ENCODE results near the gene FBXO41. TPM values are rescaled to one million over a fixed set of nuclear protein-coding genes. Genes with fewer than 3 reads are reported as not detected.

Gene FBXO41
- total RNA-seq, 3 donors from 2014 or later, result 1.6 to 4.0 (median 3.9) TPM

DNA sequence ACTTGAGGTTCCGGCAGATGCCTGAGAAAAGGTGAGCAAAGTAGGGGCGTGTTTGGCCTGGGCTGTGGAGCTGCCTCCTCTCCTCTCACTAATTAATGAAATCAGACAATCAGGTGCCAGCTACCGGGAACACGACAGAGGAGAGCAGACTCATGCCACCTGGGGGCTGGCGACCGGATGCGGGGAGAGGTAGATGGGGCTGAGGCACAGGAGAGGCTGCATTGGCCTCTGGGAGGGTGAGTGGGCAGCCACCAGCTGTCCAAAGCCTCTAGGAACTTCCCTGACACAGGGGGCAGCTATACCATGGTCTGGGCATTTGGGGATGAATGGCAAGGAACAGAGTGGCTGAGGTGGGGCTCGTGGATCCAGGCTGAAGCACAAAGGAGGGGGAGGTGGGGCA is 25.0 kb downstream of the FBXO41 start:
- Histone ChIP-seq H3K9me3 (no peaks in the 10 kb centered on the region), H3K27ac (no peak overlapping the region), H3K36me3 (no peaks in the 10 kb centered on the region), H3K4me1 (no peaks in the 10 kb centered on the region), H3K27me3 (no peaks in the 10 kb centered on the region), H3K4me3 (no peak overlapping the region)
- TF ChIP-seq POLR2A (IDR thresholded peaks at IDR 0.05) (no peak), POLR2AphosphoS5 (IDR thresholded peaks at IDR 0.05) (no peak)
- TF ChIP-seq, protein P1, sequence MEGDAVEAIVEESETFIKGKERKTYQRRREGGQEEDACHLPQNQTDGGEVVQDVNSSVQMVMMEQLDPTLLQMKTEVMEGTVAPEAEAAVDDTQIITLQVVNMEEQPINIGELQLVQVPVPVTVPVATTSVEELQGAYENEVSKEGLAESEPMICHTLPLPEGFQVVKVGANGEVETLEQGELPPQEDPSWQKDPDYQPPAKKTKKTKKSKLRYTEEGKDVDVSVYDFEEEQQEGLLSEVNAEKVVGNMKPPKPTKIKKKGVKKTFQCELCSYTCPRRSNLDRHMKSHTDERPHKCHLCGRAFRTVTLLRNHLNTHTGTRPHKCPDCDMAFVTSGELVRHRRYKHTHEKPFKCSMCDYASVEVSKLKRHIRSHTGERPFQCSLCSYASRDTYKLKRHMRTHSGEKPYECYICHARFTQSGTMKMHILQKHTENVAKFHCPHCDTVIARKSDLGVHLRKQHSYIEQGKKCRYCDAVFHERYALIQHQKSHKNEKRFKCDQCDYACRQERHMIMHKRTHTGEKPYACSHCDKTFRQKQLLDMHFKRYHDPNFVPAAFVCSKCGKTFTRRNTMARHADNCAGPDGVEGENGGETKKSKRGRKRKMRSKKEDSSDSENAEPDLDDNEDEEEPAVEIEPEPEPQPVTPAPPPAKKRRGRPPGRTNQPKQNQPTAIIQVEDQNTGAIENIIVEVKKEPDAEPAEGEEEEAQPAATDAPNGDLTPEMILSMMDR (IDR thresholded peaks at IDR 0.05), result no peak
- intact Hi-C loops (cut with DNase I; ENCODE audit: low total_unique reads), result no loop called here
- no peak for DNase-seq (ENCODE audit: low spot score in 2 of 2)

DNA sequence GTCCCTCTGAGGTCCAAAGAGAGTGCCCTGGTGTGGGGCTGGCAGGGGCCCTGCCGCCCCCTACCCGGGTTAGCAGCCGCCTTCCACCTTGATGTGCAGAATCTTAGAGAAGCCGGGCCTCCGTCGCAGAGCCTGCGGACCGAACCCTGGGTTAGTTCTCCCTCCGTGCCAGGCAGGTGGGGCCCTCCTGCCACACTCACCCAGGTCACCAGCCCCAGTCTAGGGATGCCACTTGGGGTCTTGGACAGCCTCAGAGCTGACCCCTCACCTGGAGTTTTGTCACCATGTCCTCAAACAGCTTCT is 25.4 kb downstream of the FBXO41 start:
- DNase-seq (ENCODE audit: low spot score in 2 of 2), result no peak
- H3K27ac ChIP-seq, result no peak overlapping the region
- no peak overlapping the region for H3K4me3 ChIP-seq
- no peaks in the 10 kb centered on the region for H3K36me3 ChIP-seq
- intact Hi-C loops (cut with DNase I; ENCODE audit: low total_unique reads), result no loop called here
- TF ChIP-seq, protein P1 (IDR thresholded peaks at IDR 0.05), result no peak
- TF ChIP-seq POLR2AphosphoS5 (IDR thresholded peaks at IDR 0.05) (no peak), POLR2A (IDR thresholded peaks at IDR 0.05) (no peak)
- no peaks in the 10 kb centered on the region for H3K9me3 ChIP-seq
- no peaks in the 10 kb centered on the region for H3K27me3 ChIP-seq
- H3K4me1 ChIP-seq, result no peaks in the 10 kb centered on the region

DNA sequence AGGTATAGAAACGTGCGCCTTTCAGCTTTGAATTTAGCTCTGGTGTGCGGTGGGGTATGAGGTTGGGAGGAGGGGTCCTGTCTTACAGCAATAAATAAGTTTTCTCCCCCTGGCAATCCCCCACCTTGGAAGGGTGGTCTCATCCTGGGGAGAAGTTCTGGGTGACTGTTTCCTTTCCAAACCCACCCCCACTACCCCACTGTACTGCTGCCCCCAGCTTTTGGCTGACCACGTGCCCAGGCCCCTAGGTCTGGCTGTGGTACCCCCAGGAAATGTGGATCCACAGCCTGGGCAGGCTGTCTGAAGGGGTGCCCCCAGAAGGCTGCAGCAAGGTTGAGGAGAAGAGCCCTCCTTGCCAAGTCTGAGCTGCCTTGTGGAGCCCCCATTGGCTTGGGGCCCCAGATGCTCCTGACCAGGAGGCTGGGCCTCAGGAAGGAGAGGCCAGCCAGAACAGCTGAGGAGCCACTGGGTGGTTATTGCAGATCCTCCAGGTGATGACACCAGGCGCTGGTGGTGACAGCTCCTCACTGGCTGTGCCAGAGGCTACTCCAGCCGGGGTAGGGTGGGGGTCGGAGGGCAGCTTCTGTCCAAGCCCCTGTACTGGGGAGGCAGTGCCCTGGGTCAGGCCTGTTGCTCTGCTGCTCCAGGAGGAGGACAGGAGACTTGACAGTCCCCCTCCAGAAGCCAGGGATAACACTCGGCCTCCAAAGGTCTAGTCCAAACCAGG is 25.9 kb downstream of the FBXO41 start:
- H3K4me3 ChIP-seq, result no peak overlapping the region
- H3K36me3 ChIP-seq, result no peaks in the 10 kb centered on the region
- DNase-seq (ENCODE audit: low spot score in 2 of 2), result no peak
- H3K27ac ChIP-seq, result no peak overlapping the region
- intact Hi-C loops (cut with DNase I; ENCODE audit: low total_unique reads), result no loop called here
- no peaks in the 10 kb centered on the region for H3K9me3 ChIP-seq
- H3K27me3 ChIP-seq, result no peaks in the 10 kb centered on the region
- no peaks in the 10 kb centered on the region for H3K4me1 ChIP-seq
- TF ChIP-seq POLR2A (IDR thresholded peaks at IDR 0.05) (no peak), POLR2AphosphoS5 (IDR thresholded peaks at IDR 0.05) (no peak)
- TF ChIP-seq, protein P1 (IDR thresholded peaks at IDR 0.05), result no peak

DNA sequence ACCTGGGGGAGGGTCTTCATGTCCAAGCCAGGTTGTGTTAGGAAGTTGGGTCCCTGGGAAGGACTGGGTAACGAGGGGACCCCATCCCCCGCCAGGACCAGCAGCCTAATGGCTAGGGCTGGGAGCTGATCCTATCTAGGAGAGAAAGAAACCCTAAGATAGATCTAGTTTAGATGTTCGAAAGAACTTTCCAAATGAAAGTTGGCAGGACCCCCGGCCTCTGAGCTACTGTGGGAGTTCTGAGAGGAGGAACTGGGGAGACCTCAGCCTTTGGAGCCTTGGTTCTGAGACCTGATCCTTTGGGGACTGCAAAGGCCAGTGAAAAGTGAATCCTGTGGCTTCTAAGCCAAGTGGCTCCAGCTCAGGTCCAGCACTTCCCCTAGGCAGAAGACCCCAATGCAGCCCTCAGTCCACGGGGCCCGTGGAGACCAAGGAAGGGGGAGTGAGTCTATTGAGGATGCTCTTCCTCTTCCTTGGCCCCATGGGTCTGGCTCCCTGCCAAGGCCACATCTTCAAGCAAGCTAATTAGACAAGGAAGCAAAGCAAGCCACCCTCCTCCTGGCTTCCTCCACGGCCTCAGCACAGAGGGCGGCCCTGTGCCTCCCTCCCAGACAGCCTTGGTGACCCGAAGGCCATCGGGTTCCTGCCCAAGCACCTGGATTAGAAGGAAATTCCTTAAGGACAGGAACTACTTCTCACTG is 26.7 kb downstream of the FBXO41 start:
- no peak for DNase-seq (ENCODE audit: low spot score in 2 of 2)
- no peak for TF ChIP-seq POLR2AphosphoS5 (IDR thresholded peaks at IDR 0.05)
- no peak overlapping the region for H3K4me3 ChIP-seq
- H3K9me3 ChIP-seq, result no peaks in the 10 kb centered on the region
- no peak overlapping the region for H3K27ac ChIP-seq
- no peaks in the 10 kb centered on the region for H3K27me3 ChIP-seq
- H3K36me3 ChIP-seq, result peaks cover 2% of the 10 kb centered on the region
- H3K4me1 ChIP-seq, result no peaks in the 10 kb centered on the region
- intact Hi-C loops (cut with DNase I; ENCODE audit: low total_unique reads), result no loop called here

DNA sequence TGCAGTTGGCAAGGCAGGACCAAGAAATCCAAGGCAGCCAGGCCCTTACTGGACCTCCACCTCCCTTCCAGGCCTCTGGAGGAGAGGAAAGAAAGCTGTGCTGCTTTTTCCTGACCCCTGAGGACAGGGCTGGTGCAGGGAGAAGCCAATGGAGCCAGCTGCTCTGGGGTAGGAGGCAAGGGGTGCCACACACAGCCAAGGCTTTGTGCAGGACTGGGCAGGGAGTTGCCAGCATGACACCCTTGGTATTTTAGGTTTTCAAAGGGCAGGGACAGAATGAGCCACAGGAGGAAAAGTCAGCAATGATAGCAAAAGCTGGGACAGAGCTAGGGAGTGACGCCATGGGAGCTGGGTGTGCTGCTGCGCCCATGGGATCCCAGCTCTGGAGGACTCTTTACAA is 27.3 kb downstream of the FBXO41 start:
- DNase-seq (ENCODE audit: low spot score in 2 of 2), result no peak
- intact Hi-C loops (cut with DNase I; ENCODE audit: low total_unique reads), result no loop called here
- Histone ChIP-seq H3K4me1 (no peaks in the 10 kb centered on the region), H3K27ac (no peak overlapping the region), H3K27me3 (no peaks in the 10 kb centered on the region), H3K4me3 (no peak overlapping the region), H3K36me3 (peaks cover 8% of the 10 kb centered on the region), H3K9me3 (no peaks in the 10 kb centered on the region)
- TF ChIP-seq, protein P1 (IDR thresholded peaks at IDR 0.05), result no peak
- TF ChIP-seq POLR2A (IDR thresholded peaks at IDR 0.05), result no peak
- no peak for TF ChIP-seq POLR2AphosphoS5 (IDR thresholded peaks at IDR 0.05)

Data from breast epithelium (tissue), 4 donors.